GM12873 (cell line): ENCODE data around the gene LRRC2.

Experiments used
- CTCF ChIP-seq: IDR thresholded peaks from 2 replicates; pipeline ENCODE4 v1.5.1; 2012; ENCODE audit warnings: low read depth, mild to moderate bottlenecking, moderate library complexity, low read length, control low read depth; ENCODE audit not compliant: insufficient read depth; ENCODE audit errors: missing control alignments

LRRC2 gene

GRCh38 chr3:46593274-46593862 is 27.3 kb upstream of the LRRC2 start:
- no peak for TF ChIP-seq CTCF

- TF ChIP-seq CTCF: no peak
Measured at GRCh38 chr3:46586738-46587246, 20.7 kb upstream of the LRRC2 start.

- TF ChIP-seq CTCF: no peak
Measured at GRCh38 chr3:46585799-46586693, 19.9 kb upstream of the LRRC2 start.

GRCh38 chr3:46584598-46585467 is 18.7 kb upstream of the LRRC2 start:
- no peak for TF ChIP-seq CTCF

GRCh38 chr3:46580675-46581074 is 14.6 kb upstream of the LRRC2 start:
- no peak for TF ChIP-seq CTCF

- no peak for TF ChIP-seq CTCF
Measured at GRCh38 chr3:46579756-46580286, 13.7 kb upstream of the LRRC2 start.
